ENCODE measurements around the gene VWA3B. TPM values are rescaled to one million over a fixed set of nuclear protein-coding genes. Genes with fewer than 3 reads are reported as not detected.
"Not testable (repeated sequence)": the region's sequence is repeated elsewhere in the genome, so short reads cannot be mapped to it uniquely, and the experiment has no call there.

The VWA3B gene, protein sequence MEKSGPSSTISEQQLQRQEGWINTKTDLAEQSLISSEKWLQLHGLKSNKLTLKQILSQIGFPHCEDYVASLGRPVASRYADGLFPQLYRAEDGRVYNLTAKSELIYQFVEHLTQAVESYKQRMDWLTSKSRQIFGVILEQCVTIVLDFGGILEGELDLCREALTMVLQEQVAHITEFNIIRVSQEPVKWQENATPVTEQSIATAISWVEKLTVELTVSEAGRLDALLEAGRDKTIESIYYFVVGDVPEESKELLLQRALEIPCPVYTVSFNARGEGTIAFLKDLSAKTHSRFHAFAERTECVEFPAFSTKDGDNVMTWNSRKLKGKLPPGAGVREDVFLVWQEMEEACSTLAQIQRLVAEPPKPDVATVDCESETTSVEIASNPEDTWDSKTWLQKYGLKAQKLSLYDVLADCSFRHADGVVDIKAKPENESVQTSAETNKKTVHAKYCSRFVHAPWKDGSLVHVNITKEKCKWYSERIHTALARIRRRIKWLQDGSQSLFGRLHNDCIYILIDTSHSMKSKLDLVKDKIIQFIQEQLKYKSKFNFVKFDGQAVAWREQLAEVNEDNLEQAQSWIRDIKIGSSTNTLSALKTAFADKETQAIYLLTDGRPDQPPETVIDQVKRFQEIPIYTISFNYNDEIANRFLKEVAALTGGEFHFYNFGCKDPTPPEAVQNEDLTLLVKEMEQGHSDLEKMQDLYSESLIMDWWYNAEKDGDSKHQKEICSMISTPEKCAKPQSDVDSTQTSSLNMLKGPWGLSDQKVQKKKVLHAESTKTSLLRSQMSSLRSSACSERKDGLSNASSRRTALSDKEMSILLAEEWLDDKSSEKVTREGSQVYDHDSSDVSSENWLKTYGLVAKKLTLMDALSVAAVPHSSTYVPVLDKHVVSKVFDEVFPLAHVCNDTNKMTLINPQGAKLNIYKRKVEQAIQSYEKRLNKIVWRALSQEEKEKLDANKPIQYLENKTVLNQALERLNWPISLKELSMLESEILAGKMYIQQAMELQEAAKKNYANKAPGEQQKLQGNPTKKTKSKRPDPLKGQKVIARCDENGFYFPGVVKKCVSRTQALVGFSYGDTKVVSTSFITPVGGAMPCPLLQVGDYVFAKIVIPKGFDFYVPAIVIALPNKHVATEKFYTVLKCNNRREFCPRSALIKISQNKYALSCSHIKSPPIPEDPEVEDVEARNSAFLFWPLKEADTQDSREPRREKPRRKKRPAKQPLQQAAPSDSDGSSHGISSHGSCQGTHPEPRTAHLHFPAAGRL (N-terminal part only)
- polyA plus RNA-seq (2012; ENCODE audit: insufficient read depth, insufficient read length), result not detected

DNA sequence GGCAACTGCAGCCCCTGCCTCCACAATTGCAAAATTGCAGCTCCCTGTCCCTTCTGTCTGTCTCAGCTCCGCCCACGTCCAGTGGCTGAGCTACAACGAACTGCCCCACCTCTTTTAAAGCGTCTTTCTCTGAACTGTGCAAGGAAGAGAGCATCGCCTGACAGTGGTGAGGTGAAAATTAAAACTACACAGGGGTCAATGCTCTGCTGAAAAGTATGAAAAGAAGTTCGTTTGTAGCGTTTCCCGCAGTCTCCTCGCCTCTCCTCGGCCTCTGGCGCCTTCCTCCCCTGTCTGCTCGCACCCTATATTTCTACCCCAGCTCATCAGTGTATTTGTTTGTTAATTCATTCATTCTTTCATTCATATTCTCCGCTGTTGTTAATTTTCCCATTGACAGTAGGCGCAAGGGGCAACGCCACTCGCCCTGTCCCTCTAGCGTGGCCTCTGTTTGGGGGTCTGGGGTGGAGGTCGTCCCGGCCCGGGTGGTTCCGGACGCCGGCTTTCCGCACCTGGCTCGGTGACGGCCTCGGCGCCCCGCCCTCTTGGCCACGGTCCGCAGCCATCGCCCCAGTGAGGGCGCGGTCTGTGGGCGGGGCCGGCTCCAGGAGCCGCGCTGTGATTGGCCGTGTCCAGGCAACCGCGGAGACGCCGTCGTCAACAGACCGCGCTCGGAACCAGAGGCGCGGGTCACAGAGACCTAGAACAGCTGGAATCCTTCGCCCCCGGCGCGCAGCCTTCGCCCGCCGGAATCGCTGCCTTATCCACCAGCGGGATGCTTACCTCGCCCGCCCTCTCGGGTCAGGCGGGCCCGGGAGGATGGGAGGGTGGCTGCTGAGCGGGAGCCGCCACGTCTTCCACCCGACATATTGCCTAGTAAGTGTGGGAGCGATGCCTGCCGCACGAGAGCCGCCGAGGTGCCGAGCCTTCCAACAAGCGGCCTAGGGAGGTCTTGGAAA is at the start of gene VWA3B:
VWA3B (plus strand) TSS at position 677 of the 956 bp plus-strand sequence. CDS start 5,926 bp downstream, outside the sequence.
- DNase-seq (ENCODE audit: low read depth, low spot score), result no peak
- no peak within 1 kb of the TSS for H3K4me3 ChIP-seq (ENCODE audit: low read length)

DNA sequence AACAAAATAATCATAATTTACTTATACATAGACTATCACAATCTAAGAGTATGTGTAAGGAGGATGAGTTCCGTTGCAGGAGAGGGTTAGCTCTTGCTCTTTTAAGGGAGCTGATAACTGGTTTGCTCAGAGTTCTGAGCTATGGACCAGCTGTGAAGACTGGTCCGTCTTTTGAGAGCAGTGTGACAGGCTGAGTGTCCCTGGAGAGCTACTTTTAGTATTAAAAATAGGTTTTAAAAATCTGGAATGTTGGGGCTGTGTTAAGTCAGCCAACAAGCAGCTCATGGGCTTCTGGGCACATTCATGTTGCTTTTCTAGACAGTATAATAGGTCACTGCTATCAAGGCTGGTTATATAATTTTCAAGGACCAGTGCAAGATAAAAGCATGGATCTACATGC is 49.8 kb upstream of the VWA3B start:
- no peak for DNase-seq (ENCODE audit: low read depth, low spot score)
- no peak overlapping the region for H3K4me3 ChIP-seq (ENCODE audit: low read length)

DNA sequence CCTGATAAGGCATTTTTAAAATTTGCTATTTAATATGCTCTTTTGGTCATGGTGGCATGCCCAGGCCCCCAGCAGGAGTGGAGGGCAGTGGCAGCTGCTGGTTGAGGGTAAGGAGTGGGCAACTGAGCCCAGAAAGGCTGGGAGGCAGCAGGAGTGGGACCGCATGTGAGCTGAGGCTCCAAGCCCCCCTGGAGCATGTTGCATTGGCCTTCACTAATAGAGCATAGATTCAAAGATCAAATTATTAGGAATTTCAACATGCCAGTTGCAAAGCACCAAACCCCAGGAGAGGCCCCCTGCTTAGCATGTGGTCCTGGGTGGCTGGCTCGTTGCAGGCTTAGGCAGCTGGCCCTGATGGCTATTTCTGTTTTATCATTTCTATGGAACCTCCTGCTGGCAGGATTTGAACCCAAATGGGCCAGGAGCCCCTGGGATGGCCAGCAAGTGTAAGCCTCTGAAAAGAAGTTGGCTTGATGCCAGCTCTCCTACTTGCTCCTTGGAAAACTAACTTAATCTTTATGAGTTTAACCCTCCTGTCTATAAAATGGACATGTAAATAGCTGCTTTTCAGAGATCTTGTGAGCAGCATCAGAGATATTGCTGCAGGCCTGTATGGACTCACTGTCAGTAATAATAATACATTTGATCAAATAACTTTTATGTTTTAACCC is 49.2 kb upstream of the VWA3B start:
- H3K4me3 ChIP-seq (ENCODE audit: low read length), result no peak overlapping the region
- no peak for DNase-seq (ENCODE audit: low read depth, low spot score)

DNA sequence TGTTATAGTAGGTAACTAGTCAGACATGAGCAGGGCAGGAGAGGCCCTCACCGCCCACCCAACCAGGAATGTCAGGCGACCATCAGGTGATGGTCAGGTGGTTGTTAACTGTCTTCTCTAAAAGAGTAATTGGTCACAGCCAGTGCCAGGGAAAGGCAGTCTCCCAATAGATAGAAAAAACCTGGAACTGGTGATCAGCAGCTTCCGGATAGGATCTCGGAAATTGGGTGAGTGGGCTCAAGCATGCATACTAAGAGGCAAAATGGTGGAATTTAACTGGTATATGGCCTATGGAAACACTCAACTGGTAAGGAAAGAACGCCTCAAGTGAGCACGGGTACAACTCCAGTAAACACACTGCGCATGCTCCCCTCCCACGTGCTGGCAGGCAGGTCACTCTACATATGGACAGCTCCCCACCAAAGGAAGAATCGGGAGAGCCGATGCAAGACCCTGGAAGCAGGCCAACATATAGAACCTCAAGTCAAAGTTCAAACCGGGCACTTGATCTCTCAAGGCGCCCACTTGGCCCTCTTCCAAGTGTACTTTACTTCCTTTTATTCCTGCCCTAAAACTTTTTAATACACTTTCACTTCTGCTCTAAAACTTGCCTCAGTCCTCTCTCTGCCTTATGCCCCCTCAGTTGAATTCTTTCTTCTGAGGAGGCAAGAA is 47.7 kb upstream of the VWA3B start:
- no peak for DNase-seq (ENCODE audit: low read depth, low spot score)
- H3K4me3 ChIP-seq (ENCODE audit: low read length), result no peak overlapping the region

DNA sequence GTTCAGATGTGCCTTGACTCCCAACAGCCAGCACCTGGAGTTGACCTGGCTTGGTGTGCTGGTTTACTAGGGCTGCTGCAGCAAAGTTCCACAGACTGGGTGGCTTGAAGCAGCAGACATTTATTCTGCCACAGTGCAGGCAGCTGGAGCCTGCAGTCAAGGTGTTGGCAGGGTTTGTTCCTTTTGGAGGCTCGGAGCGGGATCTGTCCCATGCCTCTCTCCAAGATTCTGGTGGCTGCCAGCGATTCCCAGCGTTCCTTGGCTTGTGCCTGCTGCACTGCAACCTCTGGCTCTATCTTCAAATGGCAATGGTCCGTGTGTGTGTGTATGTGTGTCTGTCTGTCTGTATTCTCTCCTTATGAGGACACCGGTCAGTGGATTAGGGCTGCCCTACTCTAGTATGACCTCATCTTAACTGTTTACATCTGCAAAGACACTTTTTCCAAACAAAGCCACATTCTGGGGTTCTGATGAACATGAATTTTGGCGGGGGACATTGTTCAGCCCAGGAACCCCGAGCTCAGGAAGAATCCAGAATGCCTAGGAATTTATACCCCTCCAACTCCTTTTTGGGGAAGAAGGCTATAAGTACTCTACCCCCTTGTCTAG is 46.5 kb upstream of the VWA3B start:
- H3K4me3 ChIP-seq (ENCODE audit: low read length), result no peak overlapping the region
- DNase-seq (ENCODE audit: low read depth, low spot score), result no peak

DNA sequence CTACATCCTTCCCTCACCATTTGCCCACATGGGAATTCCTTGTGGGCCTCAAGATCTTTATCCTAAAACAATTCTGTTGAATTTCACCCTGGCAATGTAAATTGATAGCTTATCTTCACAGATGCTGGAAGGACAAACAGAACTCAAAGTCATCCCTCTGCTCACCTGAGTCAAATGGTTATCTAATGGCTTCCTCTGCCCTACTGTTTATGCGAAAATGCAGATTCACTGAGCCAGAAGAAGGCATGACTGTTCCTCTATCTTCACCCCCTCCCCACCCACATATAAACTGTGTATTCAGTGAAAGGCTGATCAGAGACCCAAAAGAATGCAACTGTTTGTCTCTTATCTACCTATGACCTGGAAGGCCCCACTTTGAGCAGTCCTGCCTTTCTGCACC is 43.9 kb upstream of the VWA3B start:
- no peak overlapping the region for H3K4me3 ChIP-seq (ENCODE audit: low read length)
- no peak for DNase-seq (ENCODE audit: low read depth, low spot score)

DNA sequence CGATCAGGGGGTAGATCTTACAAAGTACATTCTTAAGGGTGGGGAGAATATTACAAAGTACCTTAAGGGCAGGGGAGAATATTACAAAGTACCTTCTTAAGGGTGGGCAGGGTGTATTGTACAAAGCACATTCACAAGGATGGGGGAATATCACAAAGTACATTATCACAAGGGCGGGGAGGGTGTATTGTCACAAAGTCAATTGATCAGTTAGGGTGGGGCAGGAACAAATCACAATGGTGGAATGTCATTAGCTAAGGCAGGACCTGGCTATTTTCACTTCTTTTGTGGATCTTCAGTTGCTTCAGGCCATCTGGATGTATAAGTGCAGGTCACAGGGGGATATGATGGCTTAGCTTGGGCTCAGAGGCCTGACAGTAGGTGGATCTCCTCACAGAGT is 42.2 kb upstream of the VWA3B start:
- DNase-seq (ENCODE audit: low read depth, low spot score), result not testable (repeated sequence)

DNA sequence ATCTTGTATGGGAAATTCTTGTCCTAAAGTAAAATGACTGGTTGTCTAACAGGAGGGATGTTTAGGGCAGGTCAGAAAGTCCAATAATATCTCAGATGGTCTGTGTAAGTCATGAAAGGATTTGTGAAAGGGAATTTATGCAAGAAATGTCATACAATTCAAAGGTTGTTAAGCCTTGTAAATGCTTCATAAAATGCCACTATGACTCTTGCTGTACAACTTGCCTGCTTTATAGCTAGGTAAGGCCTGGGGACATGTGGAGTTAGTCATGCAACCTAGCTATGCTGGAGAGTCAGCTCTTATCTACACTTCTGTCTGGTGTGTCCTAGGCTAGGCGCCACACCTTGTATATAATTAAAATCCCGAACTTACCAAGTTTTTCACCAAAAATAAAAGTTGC is 36.9 kb upstream of the VWA3B start:
- DNase-seq (ENCODE audit: low read depth, low spot score), result no peak
- no peak overlapping the region for H3K4me3 ChIP-seq (ENCODE audit: low read length)

More for the DNA sequence above, 42.2 kb upstream of the VWA3B start:
- H3K4me3 ChIP-seq (ENCODE audit: low read length), result not testable (repeated sequence)

DNA sequence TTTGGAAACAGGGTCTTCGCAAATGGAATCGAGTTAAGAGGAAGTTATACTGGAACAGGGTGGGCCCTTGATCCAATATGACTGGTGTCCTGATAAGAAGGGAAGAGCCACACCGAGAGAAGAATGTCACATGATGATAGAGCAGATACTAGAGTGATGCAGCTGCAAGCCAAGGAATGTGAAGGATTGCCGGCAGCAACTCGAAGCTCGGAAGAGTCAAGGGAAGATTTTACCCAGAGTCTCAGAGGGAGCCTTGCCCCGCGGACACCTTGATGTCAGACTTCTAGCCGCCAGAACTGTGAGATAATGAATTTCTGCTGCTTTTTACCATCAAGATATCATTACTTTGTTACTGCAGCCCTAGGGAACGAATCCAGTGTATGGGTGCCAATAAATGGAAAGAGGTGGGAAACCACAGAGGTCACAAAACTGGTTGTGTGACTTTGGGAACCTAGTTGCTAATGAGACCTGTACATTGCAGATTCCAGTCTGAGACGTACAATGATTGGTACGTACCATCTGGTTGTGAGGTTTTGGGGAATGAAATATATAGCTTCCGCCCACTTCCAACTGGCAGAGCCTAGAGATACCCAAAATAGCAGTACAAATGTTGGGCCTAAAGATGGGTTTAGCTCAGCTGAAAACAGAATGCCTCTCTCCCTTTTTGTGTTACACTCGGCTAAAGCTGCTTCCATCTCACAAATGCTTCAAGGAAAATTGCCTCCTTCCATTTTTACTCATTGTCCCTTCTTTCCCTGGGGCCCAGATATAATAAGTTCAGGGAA is 28.6 kb upstream of the VWA3B start:
- H3K4me3 ChIP-seq (ENCODE audit: low read length), result no peak overlapping the region
- DNase-seq (ENCODE audit: low read depth, low spot score), result no peak

DNA sequence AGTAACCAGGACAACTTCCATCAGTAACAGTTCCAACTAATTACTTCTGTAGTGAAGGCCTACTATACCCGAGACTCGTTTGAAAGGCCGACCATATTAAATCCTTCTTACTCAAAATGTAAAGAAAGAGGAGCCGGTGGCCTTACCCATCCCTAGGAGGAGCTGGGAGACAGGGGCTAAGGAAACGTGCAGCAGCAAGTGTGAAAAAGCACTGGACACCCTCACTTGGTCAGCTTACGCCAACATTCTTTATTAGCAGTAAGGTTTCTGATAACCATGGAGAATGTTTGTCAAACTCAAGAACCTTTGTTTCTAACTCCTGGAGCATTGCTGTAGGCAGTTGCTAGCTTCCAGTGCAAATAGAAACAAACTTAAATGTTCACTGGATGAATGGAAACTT is 26.7 kb upstream of the VWA3B start:
- H3K4me3 ChIP-seq (ENCODE audit: low read length), result no peak overlapping the region
- DNase-seq (ENCODE audit: low read depth, low spot score), result no peak

DNA sequence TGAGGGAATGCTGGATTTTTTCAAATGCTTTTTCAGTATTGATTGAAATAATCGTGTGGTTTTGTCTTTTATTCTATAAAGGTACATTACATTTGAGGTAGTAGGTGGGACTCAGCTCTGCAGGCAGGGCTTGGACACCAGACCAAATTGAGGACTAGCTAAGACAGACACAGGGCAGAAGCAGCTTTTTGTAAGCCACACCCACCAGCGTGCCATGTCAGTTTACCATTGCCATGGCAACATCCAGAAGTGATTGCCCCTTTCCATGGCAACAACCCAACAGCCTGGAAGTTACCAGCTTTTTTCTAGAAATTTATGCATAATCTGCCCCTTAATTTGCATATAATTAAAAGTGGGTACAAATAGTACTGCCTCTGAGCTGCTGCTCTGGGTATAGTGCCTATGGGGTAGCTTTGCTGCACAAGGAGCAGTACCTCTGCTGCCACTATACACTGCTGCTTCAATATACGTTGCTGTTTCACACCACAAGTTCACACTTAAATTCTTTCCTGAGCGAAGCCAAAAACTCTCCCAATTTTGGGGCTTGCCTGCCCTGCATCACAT is 23.6 kb upstream of the VWA3B start:
- DNase-seq (ENCODE audit: low read depth, low spot score), result no peak
- H3K4me3 ChIP-seq (ENCODE audit: low read length), result no peak overlapping the region

DNA sequence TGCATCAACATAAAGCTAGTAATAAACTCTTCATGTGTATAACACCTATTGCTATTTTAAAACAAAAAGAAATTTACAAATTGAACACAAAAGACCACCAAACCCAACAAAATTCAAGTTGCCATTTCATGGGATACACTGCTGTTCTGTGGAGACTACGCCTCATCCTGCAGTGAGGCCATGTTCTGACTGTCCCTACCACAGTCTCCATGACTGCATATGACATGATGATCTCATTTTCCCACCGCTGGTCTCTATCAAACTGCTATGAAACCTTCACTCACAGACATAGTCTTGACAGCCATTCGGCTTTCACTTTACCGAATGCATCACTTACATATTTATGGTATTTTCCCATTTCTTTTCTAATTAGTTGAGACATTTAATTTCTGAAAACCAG is 21.2 kb upstream of the VWA3B start:
- DNase-seq (ENCODE audit: low read depth, low spot score), result no peak

DNA sequence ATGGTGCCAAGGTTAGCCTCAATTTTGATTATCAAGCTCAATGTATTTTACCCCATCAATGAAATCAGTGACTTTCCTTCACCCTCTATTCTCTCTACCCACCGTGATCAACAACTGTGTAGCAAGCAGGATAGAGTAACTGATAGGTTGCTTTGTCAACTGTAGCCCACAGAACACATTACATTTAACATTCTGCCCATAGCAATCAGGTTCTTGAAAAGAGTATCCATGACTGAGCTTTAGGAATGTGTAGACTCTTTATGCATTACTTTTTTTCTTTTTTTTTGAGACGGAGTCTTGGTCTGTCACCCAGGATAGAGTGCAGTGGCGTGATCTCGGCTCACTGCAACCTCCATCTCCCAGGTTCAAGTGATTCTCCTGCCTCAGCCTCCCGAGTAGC is 19.8 kb upstream of the VWA3B start:
- no peak for DNase-seq (ENCODE audit: low read depth, low spot score)
- no peak overlapping the region for H3K4me3 ChIP-seq (ENCODE audit: low read length)

More for the DNA sequence above, 21.2 kb upstream of the VWA3B start:
- no peak overlapping the region for H3K4me3 ChIP-seq (ENCODE audit: low read length)

DNA sequence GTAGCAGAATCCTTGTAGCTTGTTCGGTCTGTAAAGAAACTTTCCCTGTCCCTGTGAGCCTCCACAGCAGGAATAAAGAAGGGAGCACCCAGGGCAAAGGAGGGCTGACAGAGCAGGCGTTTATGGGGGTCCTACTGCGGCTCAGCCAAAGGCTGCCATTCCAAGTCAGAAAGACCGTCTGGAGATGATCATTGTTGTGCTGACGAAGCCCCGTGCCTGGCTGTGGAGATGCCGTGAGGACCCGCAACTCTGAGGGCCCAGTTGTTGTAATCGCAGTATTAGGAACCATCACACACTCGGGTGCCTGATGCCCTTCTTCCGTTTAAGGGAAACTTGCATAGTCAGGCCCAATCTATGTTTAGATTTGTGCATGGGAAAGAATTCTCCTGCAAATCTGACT is 16.9 kb upstream of the VWA3B start:
- DNase-seq (ENCODE audit: low read depth, low spot score), result no peak
- H3K4me3 ChIP-seq (ENCODE audit: low read length), result no peak overlapping the region

DNA sequence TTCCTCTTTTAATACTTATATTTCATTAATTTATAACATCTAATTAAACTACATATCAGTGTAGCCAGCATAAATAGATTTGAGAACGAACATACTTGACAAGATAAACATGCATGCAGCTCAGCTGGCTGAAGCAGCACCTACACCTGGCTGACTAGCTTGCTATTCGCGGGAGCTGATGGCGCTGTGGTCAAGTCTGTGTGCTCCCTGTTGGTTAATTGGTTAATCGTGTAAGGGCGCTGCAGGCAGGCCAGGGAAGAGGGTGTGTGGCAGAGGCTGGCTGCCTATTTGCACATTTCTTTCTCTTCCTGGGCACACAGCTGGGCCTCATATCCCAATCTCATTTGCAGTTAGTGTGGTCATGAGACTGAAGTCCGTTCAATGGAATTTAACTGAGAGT is 14.5 kb upstream of the VWA3B start:
- no peak overlapping the region for H3K4me3 ChIP-seq (ENCODE audit: low read length)
- DNase-seq (ENCODE audit: low read depth, low spot score), result no peak

DNA sequence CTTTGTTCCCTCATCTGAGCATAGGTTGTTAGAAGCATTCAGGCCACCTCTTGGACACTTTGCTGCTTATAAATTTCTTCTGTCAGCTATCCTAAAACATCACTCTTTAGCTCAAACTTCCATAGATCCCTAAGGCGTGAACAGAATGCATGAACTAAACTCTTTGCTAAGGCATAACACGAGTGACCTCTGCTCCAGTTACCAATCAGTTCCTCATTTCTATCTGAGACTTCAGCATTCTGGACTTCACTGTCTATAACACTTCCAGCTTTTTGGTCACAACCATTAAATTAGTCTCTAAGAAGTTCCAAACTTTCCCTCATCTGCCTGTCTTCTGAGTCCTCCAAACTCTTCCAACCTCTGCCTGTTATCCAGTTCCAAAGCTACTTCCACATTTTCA is 8.3 kb upstream of the VWA3B start:
- DNase-seq (ENCODE audit: low read depth, low spot score), result no peak
- H3K4me3 ChIP-seq (ENCODE audit: low read length), result no peak overlapping the region
